ENCODE results near the gene DSC3.

Gene DSC3

GRCh38 chr18:30967701-30968100 is 74.8 kb downstream of the DSC3 start:
- Histone ChIP-seq H3K4me1 (ENCODE audit: control insufficient read depth, low read depth, low read length) (no peaks in the 10 kb centered on the region), H3K9me3 (ENCODE audit: control insufficient read depth, low read depth, low read length) (no peaks in the 10 kb centered on the region), H3K4me3 (ENCODE audit: low read length) (no peak overlapping the region), H3K27ac (ENCODE audit: low read length) (no peak overlapping the region), H3K36me3 (ENCODE audit: control insufficient read depth, low read depth, low read length) (no peaks in the 10 kb centered on the region), H3K9ac (ENCODE audit: low read length) (no peak overlapping the region), H3K27me3 (ENCODE audit: control insufficient read depth, insufficient read depth, low read length) (no peaks in the 10 kb centered on the region)

- Histone ChIP-seq H3K4me1 (ENCODE audit: control insufficient read depth, low read depth, low read length) (no peaks in the 10 kb centered on the region), H3K27me3 (ENCODE audit: control insufficient read depth, insufficient read depth, low read length) (no peaks in the 10 kb centered on the region), H3K27ac (ENCODE audit: low read length) (no peak overlapping the region), H3K4me3 (ENCODE audit: low read length) (no peak overlapping the region), H3K9ac (ENCODE audit: low read length) (no peak overlapping the region), H3K36me3 (ENCODE audit: control insufficient read depth, low read depth, low read length) (no peaks in the 10 kb centered on the region), H3K9me3 (ENCODE audit: control insufficient read depth, low read depth, low read length) (no peaks in the 10 kb centered on the region)
These were observed 77.3 kb downstream of the DSC3 start for GRCh38 chr18:30965237-30965636.

GRCh38 chr18:30960661-30961060 is 81.9 kb downstream of the DSC3 start:
- Histone ChIP-seq H3K27me3 (ENCODE audit: control insufficient read depth, insufficient read depth, low read length) (no peaks in the 10 kb centered on the region), H3K9ac (ENCODE audit: low read length) (no peak overlapping the region), H3K9me3 (ENCODE audit: control insufficient read depth, low read depth, low read length) (no peaks in the 10 kb centered on the region), H3K4me1 (ENCODE audit: control insufficient read depth, low read depth, low read length) (no peaks in the 10 kb centered on the region), H3K4me3 (ENCODE audit: low read length) (no peak overlapping the region), H3K36me3 (ENCODE audit: control insufficient read depth, low read depth, low read length) (no peaks in the 10 kb centered on the region), H3K27ac (ENCODE audit: low read length) (no peak overlapping the region)

GRCh38 chr18:30957066-30957465 is 85.5 kb downstream of the DSC3 start:
- Histone ChIP-seq H3K27me3 (ENCODE audit: control insufficient read depth, insufficient read depth, low read length) (no peaks in the 10 kb centered on the region), H3K9me3 (ENCODE audit: control insufficient read depth, low read depth, low read length) (no peaks in the 10 kb centered on the region), H3K4me1 (ENCODE audit: control insufficient read depth, low read depth, low read length) (no peaks in the 10 kb centered on the region), H3K27ac (ENCODE audit: low read length) (no peak overlapping the region), H3K9ac (ENCODE audit: low read length) (no peak overlapping the region), H3K36me3 (ENCODE audit: control insufficient read depth, low read depth, low read length) (no peaks in the 10 kb centered on the region), H3K4me3 (ENCODE audit: low read length) (no peak overlapping the region)

GRCh38 chr18:30954262-30954661 is 88.3 kb downstream of the DSC3 start:
- Histone ChIP-seq H3K9ac (ENCODE audit: low read length) (no peak overlapping the region), H3K27ac (ENCODE audit: low read length) (no peak overlapping the region), H3K4me1 (ENCODE audit: control insufficient read depth, low read depth, low read length) (no peaks in the 10 kb centered on the region), H3K4me3 (ENCODE audit: low read length) (no peak overlapping the region), H3K36me3 (ENCODE audit: control insufficient read depth, low read depth, low read length) (no peaks in the 10 kb centered on the region), H3K27me3 (ENCODE audit: control insufficient read depth, insufficient read depth, low read length) (no peaks in the 10 kb centered on the region), H3K9me3 (ENCODE audit: control insufficient read depth, low read depth, low read length) (no peaks in the 10 kb centered on the region)

- Histone ChIP-seq H3K27ac (ENCODE audit: low read length) (no peak overlapping the region), H3K9me3 (ENCODE audit: control insufficient read depth, low read depth, low read length) (no peaks in the 10 kb centered on the region), H3K4me1 (ENCODE audit: control insufficient read depth, low read depth, low read length) (no peaks in the 10 kb centered on the region), H3K9ac (ENCODE audit: low read length) (no peak overlapping the region), H3K4me3 (ENCODE audit: low read length) (no peak overlapping the region), H3K36me3 (ENCODE audit: control insufficient read depth, low read depth, low read length) (no peaks in the 10 kb centered on the region), H3K27me3 (ENCODE audit: control insufficient read depth, insufficient read depth, low read length) (no peaks in the 10 kb centered on the region)
These were observed 96.8 kb downstream of the DSC3 start for GRCh38 chr18:30945761-30946160.

- H3K9ac ChIP-seq (ENCODE audit: low read length): no peak overlapping the region
- H3K27me3 ChIP-seq (ENCODE audit: control insufficient read depth, insufficient read depth, low read length): no peaks in the 10 kb centered on the region
- H3K9me3 ChIP-seq (ENCODE audit: control insufficient read depth, low read depth, low read length): no peaks in the 10 kb centered on the region
- no peak overlapping the region for H3K4me3 ChIP-seq (ENCODE audit: low read length)
- H3K4me1 ChIP-seq (ENCODE audit: control insufficient read depth, low read depth, low read length): no peaks in the 10 kb centered on the region
- H3K27ac ChIP-seq (ENCODE audit: low read length): no peak overlapping the region
- no peaks in the 10 kb centered on the region for H3K36me3 ChIP-seq (ENCODE audit: control insufficient read depth, low read depth, low read length)
These were observed 97.6 kb downstream of the DSC3 start for GRCh38 chr18:30944773-30945417.

- Histone ChIP-seq H3K9ac (ENCODE audit: low read length) (no peak overlapping the region), H3K27ac (ENCODE audit: low read length) (no peak overlapping the region), H3K36me3 (ENCODE audit: control insufficient read depth, low read depth, low read length) (no peaks in the 10 kb centered on the region), H3K9me3 (ENCODE audit: control insufficient read depth, low read depth, low read length) (no peaks in the 10 kb centered on the region), H3K4me1 (ENCODE audit: control insufficient read depth, low read depth, low read length) (no peaks in the 10 kb centered on the region), H3K4me3 (ENCODE audit: low read length) (no peak overlapping the region), H3K27me3 (ENCODE audit: control insufficient read depth, insufficient read depth, low read length) (no peaks in the 10 kb centered on the region)
These were observed 101.5 kb downstream of the DSC3 start for GRCh38 chr18:30940952-30941539.
